ENCODE results near the gene GSTM5. TPM values are rescaled to one million over a fixed set of nuclear protein-coding genes. Genes with fewer than 3 reads are reported as not detected.
"Not testable (repeated sequence)": the region's sequence is repeated elsewhere in the genome, so short reads cannot be mapped to it uniquely, and the experiment has no call there.

The GSTM5 gene
- total and polyA plus RNA-seq, 2 of the 8 experiments (the other 6 are each of a cell fraction or from before 2014, with no cell fraction given): 0.24 to 0.89 TPM

DNA sequence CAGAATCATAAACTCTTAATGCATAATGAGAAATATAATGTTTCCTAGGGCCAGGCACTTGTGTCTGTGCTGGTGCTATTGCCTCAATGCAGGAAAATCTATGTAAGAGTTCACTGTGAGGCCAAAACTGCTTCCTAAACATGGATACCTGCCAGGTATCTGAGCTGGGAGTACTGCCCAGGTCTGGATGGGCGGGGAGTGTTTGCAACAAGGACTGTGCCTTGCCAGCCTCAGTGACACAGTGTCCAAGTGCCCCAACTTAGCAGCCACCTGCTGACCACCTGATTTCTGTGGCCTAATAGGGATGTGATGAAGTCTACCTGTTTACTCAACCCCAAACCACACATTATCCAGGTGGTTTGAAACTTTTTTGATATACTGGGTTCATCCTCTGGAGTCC lies 26.7 kb upstream of the GSTM5 start:
- H3K27ac ChIP-seq (ENCODE audit: low read depth, low read length); H2BK5ac ChIP-seq (ENCODE audit: low read depth, low read length); CTCF ChIA-PET (ENCODE audit: partially characterized antibody); H3K4me3 ChIP-seq (ENCODE audit: extremely low read depth in 1 of 4, insufficient read depth in 2 of 4, low read depth in 3 of 4, low read length in 4 of 4); H3K23ac ChIP-seq (ENCODE audit: insufficient read length); H3K56ac ChIP-seq (replicated peaks; ENCODE audit: insufficient read length, low read depth, low read length); H4K5ac ChIP-seq (ENCODE audit: insufficient read length, low read depth, low read length); H2BK12ac ChIP-seq (ENCODE audit: low read depth, low read length); H4K91ac ChIP-seq (replicated peaks; ENCODE audit: insufficient read length, low read length); POLR2A ChIA-PET (ENCODE audit: partially characterized antibody); H3K23me2 ChIP-seq (ENCODE audit: low read depth, low read length); DNase-seq (ENCODE audit: low read depth in 1 of 2, low spot score in 2 of 2); H2BK15ac ChIP-seq (ENCODE audit: low read length); H3K18ac ChIP-seq (ENCODE audit: extremely low read depth, low read length); H2AFZ ChIP-seq (ENCODE audit: low read length); H2BK120ac ChIP-seq (replicated peaks; ENCODE audit: low read depth, low read length); H3K79me2 ChIP-seq (ENCODE audit: control insufficient read depth in 1 of 2, insufficient read depth in 2 of 2, low read length in 2 of 2); H3K27me3 ChIP-seq (replicated peaks in 1 of 4; ENCODE audit: control insufficient read depth in 3 of 4, extremely low read depth in 1 of 4, insufficient read depth in 3 of 4, low read length in 3 of 4); H4K8ac ChIP-seq (ENCODE audit: extremely low read depth, insufficient read depth, low read length); H3K9me3 ChIP-seq (ENCODE audit: insufficient read depth in 2 of 2, low read depth in 1 of 2, low read length in 1 of 2); H2BK20ac ChIP-seq (ENCODE audit: low read length); H3K14ac ChIP-seq (ENCODE audit: insufficient read length); H3K79me1 ChIP-seq (ENCODE audit: low read depth, low read length); H3K4me1 ChIP-seq (replicated peaks in 1 of 4; ENCODE audit: control insufficient read depth in 3 of 4, insufficient read depth in 4 of 4, low read length in 3 of 4); H3K9ac ChIP-seq (replicated peaks in 1 of 4; ENCODE audit: extremely low read depth in 1 of 4, low read depth in 3 of 4, low read length in 3 of 4); FAIRE-seq; H3K4ac ChIP-seq (replicated peaks; ENCODE audit: insufficient read length, low read depth, low read length); H4K20me1 ChIP-seq (replicated peaks in 1 of 2; ENCODE audit: control insufficient read depth in 1 of 2, insufficient read depth in 2 of 2, low read length in 2 of 2); H3K36me3 ChIP-seq (ENCODE audit: control insufficient read depth in 2 of 4, insufficient read depth in 4 of 4, low read length in 3 of 4); H3K4me2 ChIP-seq (ENCODE audit: insufficient read depth in 1 of 2, low read depth in 2 of 2, low read length in 2 of 2); H2AK5ac ChIP-seq (ENCODE audit: low read depth, low read length): not testable (repeated sequence)
- WGBS, 2 experiments (ENCODE audit: extremely low coverage in 1 of 2, insufficient coverage in 1 of 2, insufficient read length in 1 of 2, insufficient replicate concordance in 2 of 2, low coverage in 1 of 2, low lambda C conversion rate in 2 of 2, missing lambda C conversion rate in 1 of 2): 90% methylated on average over 1 of the region's 1 CpG; no CpG with 5 or more reads in 1 of the 2 experiments

DNA sequence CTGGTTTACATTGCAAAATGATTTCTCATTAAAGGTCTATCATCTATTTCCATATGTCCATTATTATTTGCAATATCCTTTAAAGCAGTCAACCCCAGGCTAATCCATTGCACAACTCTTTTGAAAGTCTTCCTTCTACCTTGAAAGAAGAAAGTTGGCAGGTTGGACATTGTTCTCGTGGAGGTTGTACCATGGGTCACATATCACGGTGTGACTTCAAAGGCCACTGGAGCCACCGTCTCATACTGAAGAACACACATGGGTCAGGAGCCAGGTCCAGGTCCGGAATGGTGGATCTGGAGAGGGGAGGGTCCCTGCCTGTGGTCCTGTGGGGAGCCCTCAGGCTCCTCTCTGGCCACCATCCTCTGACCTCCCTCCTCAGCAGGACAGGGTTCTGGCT lies 26.2 kb upstream of the GSTM5 start:
- H3K4me3 ChIP-seq (ENCODE audit: extremely low read depth in 1 of 4, insufficient read depth in 2 of 4, low read depth in 3 of 4, low read length in 4 of 4); H2BK20ac ChIP-seq (ENCODE audit: low read length); H2BK5ac ChIP-seq (ENCODE audit: low read depth, low read length); H4K91ac ChIP-seq (replicated peaks; ENCODE audit: insufficient read length, low read length); H3K23ac ChIP-seq (ENCODE audit: insufficient read length); H2BK12ac ChIP-seq (ENCODE audit: low read depth, low read length); FAIRE-seq; H2AFZ ChIP-seq (ENCODE audit: low read length); H2BK15ac ChIP-seq (ENCODE audit: low read length); DNase-seq (ENCODE audit: low read depth in 1 of 2, low spot score in 2 of 2); H4K8ac ChIP-seq (ENCODE audit: extremely low read depth, insufficient read depth, low read length); H3K79me2 ChIP-seq (ENCODE audit: control insufficient read depth in 1 of 2, insufficient read depth in 2 of 2, low read length in 2 of 2); H3K9me3 ChIP-seq (ENCODE audit: insufficient read depth in 2 of 2, low read depth in 1 of 2, low read length in 1 of 2); H3K4me2 ChIP-seq (ENCODE audit: insufficient read depth in 1 of 2, low read depth in 2 of 2, low read length in 2 of 2); H3K14ac ChIP-seq (ENCODE audit: insufficient read length); H2BK120ac ChIP-seq (replicated peaks; ENCODE audit: low read depth, low read length); H4K20me1 ChIP-seq (replicated peaks in 1 of 2; ENCODE audit: control insufficient read depth in 1 of 2, insufficient read depth in 2 of 2, low read length in 2 of 2); H3K36me3 ChIP-seq (ENCODE audit: control insufficient read depth in 2 of 4, insufficient read depth in 4 of 4, low read length in 3 of 4); H3K23me2 ChIP-seq (ENCODE audit: low read depth, low read length); H3K4me1 ChIP-seq (replicated peaks in 1 of 4; ENCODE audit: control insufficient read depth in 3 of 4, insufficient read depth in 4 of 4, low read length in 3 of 4); H4K5ac ChIP-seq (ENCODE audit: insufficient read length, low read depth, low read length); H3K27ac ChIP-seq (ENCODE audit: low read depth, low read length); H3K4ac ChIP-seq (replicated peaks; ENCODE audit: insufficient read length, low read depth, low read length); H2AK5ac ChIP-seq (ENCODE audit: low read depth, low read length); H3K56ac ChIP-seq (replicated peaks; ENCODE audit: insufficient read length, low read depth, low read length); H3K18ac ChIP-seq (ENCODE audit: extremely low read depth, low read length); CTCF ChIA-PET (ENCODE audit: partially characterized antibody); H3K79me1 ChIP-seq (ENCODE audit: low read depth, low read length); H3K9ac ChIP-seq (replicated peaks in 1 of 4; ENCODE audit: extremely low read depth in 1 of 4, low read depth in 3 of 4, low read length in 3 of 4); POLR2A ChIA-PET (ENCODE audit: partially characterized antibody); H3K27me3 ChIP-seq (replicated peaks in 1 of 4; ENCODE audit: control insufficient read depth in 3 of 4, extremely low read depth in 1 of 4, insufficient read depth in 3 of 4, low read length in 3 of 4): not testable (repeated sequence)
- 91% methylated on average over 4 of the region's 4 CpGs; no CpG with 5 or more reads in 1 of the 2 experiments for whole genome bisulfite sequencing, 2 experiments (ENCODE audit: extremely low coverage in 1 of 2, insufficient coverage in 1 of 2, insufficient read length in 1 of 2, insufficient replicate concordance in 2 of 2, low coverage in 1 of 2, low lambda C conversion rate in 2 of 2, missing lambda C conversion rate in 1 of 2)

Data from H1 (cell line).